H1 (cell line): ENCODE measurements around the gene GTF3C5. TPM values are rescaled to one million over a fixed set of nuclear protein-coding genes. Genes with fewer than 3 reads are reported as not detected.

Experiments
- CTCF ChIP-seq, 3 experiments: IDR thresholded peaks; 1 replicate in 2 of 3; 2 replicates in 1 of 3; pipeline versions ENCODE4 v1.5.1 to v1.6.1; 2011; ENCODE audit warnings: low read length in 3 of 3, mild to moderate bottlenecking in 3 of 3, inconsistent platforms in 2 of 3, low read depth in 1 of 3, moderate library complexity in 1 of 3; ENCODE audit not compliant: insufficient read depth in 1 of 3; ENCODE audit errors: control extremely low read depth in 1 of 3
- YY1 ChIP-seq: IDR thresholded peaks from 2 replicates; pipeline ENCODE4 v1.6.1; 2011; ENCODE audit warnings: low read depth, mild to moderate bottlenecking, low read length
- polyA plus RNA-seq, 7 experiments: library from polyadenylated mRNA; depleted of rRNA in 3 of 7; stranded (reverse) in 5 of 7; unstranded in 2 of 7; fragments of >200 nt in 5 of 7; fragments of 200-250 nt in 2 of 7; gene quantifications; 1 replicate in 5 of 7; 2 replicates in 1 of 7; 4 replicates in 1 of 7; pipeline versions ENCODE4 v1.2.1 to v1.2.3, GENCODE V29; 2011 to 2013; ENCODE audit warnings: missing spikeins in 2 of 7, mixed read lengths in 2 of 7
- total RNA-seq: library from RNA; stranded (reverse); fragmentation: NEBNext Ultra II Directional; extraction: Animal tissue kit (Norgen Biotek cat#: 25700); gene quantifications from 2 replicates; pipeline ENCODE4 v1.2.1, GENCODE V29; 2021
- TF ChIP-seq, protein P1 (sequence below): fragments of 300-600 bp; sonication (generic); IDR thresholded peaks from 2 replicates; pipeline ENCODE4 v1.7.1; 2012; ENCODE audit warnings: low read length, moderate library complexity, mild to moderate bottlenecking, inconsistent platforms; ENCODE audit not compliant: insufficient replicate concordance

GTF3C5 gene
- total and polyA plus RNA-seq, 2 of the 8 experiments (the other 6 are each of a cell fraction or from before 2014, with no cell fraction given) = 78.7 to 87.1 TPM

DNA sequence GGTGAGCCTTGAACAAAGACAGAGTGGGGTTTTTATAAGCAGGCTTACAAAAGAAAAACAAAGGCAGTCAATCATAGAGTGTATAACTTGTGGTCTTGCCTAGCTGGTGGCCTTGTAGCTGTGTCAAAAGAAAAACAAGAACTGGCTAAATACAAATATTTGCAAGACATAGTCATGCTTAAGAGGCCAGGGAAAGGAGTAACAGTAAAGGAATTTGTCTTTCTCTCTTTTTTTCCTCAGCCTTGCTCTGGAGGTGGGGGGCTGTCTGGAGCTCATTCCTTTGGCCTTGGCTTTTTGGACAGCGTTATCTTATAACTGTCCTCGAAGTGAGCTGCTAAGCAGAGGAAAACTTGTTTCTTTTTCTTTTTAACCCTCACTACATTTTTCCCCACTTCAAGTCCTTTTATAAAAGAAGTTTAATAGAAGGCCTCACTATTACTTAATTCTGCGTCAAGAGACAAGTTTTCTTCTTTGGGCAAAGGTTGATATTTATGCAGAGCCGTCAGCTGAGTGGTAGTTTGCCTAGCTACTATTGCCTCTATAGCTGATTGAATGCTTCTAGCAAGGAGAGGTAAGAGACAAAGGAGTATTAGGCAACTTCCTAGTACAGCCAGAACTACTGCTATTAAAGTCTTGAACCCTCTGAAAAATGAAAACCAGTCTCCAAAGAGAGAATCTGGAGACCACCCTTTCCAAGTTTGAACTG, 45.3 kb downstream of the GTF3C5 start (continued):
- TF ChIP-seq, protein P1, sequence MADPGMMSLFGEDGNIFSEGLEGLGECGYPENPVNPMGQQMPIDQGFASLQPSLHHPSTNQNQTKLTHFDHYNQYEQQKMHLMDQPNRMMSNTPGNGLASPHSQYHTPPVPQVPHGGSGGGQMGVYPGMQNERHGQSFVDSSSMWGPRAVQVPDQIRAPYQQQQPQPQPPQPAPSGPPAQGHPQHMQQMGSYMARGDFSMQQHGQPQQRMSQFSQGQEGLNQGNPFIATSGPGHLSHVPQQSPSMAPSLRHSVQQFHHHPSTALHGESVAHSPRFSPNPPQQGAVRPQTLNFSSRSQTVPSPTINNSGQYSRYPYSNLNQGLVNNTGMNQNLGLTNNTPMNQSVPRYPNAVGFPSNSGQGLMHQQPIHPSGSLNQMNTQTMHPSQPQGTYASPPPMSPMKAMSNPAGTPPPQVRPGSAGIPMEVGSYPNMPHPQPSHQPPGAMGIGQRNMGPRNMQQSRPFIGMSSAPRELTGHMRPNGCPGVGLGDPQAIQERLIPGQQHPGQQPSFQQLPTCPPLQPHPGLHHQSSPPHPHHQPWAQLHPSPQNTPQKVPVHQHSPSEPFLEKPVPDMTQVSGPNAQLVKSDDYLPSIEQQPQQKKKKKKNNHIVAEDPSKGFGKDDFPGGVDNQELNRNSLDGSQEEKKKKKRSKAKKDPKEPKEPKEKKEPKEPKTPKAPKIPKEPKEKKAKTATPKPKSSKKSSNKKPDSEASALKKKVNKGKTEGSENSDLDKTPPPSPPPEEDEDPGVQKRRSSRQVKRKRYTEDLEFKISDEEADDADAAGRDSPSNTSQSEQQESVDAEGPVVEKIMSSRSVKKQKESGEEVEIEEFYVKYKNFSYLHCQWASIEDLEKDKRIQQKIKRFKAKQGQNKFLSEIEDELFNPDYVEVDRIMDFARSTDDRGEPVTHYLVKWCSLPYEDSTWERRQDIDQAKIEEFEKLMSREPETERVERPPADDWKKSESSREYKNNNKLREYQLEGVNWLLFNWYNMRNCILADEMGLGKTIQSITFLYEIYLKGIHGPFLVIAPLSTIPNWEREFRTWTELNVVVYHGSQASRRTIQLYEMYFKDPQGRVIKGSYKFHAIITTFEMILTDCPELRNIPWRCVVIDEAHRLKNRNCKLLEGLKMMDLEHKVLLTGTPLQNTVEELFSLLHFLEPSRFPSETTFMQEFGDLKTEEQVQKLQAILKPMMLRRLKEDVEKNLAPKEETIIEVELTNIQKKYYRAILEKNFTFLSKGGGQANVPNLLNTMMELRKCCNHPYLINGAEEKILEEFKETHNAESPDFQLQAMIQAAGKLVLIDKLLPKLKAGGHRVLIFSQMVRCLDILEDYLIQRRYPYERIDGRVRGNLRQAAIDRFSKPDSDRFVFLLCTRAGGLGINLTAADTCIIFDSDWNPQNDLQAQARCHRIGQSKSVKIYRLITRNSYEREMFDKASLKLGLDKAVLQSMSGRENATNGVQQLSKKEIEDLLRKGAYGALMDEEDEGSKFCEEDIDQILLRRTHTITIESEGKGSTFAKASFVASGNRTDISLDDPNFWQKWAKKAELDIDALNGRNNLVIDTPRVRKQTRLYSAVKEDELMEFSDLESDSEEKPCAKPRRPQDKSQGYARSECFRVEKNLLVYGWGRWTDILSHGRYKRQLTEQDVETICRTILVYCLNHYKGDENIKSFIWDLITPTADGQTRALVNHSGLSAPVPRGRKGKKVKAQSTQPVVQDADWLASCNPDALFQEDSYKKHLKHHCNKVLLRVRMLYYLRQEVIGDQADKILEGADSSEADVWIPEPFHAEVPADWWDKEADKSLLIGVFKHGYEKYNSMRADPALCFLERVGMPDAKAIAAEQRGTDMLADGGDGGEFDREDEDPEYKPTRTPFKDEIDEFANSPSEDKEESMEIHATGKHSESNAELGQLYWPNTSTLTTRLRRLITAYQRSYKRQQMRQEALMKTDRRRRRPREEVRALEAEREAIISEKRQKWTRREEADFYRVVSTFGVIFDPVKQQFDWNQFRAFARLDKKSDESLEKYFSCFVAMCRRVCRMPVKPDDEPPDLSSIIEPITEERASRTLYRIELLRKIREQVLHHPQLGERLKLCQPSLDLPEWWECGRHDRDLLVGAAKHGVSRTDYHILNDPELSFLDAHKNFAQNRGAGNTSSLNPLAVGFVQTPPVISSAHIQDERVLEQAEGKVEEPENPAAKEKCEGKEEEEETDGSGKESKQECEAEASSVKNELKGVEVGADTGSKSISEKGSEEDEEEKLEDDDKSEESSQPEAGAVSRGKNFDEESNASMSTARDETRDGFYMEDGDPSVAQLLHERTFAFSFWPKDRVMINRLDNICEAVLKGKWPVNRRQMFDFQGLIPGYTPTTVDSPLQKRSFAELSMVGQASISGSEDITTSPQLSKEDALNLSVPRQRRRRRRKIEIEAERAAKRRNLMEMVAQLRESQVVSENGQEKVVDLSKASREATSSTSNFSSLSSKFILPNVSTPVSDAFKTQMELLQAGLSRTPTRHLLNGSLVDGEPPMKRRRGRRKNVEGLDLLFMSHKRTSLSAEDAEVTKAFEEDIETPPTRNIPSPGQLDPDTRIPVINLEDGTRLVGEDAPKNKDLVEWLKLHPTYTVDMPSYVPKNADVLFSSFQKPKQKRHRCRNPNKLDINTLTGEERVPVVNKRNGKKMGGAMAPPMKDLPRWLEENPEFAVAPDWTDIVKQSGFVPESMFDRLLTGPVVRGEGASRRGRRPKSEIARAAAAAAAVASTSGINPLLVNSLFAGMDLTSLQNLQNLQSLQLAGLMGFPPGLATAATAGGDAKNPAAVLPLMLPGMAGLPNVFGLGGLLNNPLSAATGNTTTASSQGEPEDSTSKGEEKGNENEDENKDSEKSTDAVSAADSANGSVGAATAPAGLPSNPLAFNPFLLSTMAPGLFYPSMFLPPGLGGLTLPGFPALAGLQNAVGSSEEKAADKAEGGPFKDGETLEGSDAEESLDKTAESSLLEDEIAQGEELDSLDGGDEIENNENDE = no peak
- TF ChIP-seq YY1 (no peak), CTCF (IDR thresholded peaks at IDR 0.05; ENCODE audit: control extremely low read depth in 1 of 3, insufficient read depth in 1 of 3, low read depth in 1 of 3, low read length in 3 of 3) (no peak)
